Measurements from ENCODE around the gene TMEM178A. TPM values are rescaled to one million over a fixed set of nuclear protein-coding genes. Genes with fewer than 3 reads are reported as not detected.
"Not testable (repeated sequence)": the region's sequence is repeated elsewhere in the genome, so short reads cannot be mapped to it uniquely, and the experiment has no call there.

Gene TMEM178A
- total and polyA plus RNA-seq, 2 of the 4 experiments (the other 2 are of a cell fraction), result 0.18 to 1.8 TPM

GRCh38 chr2:39725401-39725800 is 59.7 kb downstream of the TMEM178A start:
- Histone ChIP-seq H3K36me3 (ENCODE audit: control insufficient read depth, insufficient read depth, low read length) (no peaks in the 10 kb centered on the region), H4K5ac (ENCODE audit: low read depth, low read length) (no peak overlapping the region), H3K79me1 (ENCODE audit: low read depth in 1 of 2, low read length in 2 of 2) (peaks cover 0 to 4% of the 10 kb centered on the region in 2 experiments; a peak in 1 of 4 replicates), H3K4me3 (ENCODE audit: insufficient read depth, low read depth, low read length) (no peak overlapping the region), H2AK9ac (replicated peaks; ENCODE audit: low read depth, low read length, poor library complexity) (no peak overlapping the region), H3K9me3 (ENCODE audit: control insufficient read depth, insufficient read depth, low read length) (no peaks in the 10 kb centered on the region), H2BK20ac (ENCODE audit: low read depth, low read length) (no peak overlapping the region), H3K27ac (ENCODE audit: insufficient read depth, low read length) (no peak overlapping the region), H3K4me1 (ENCODE audit: control insufficient read depth, insufficient read depth, low read length) (no peaks in the 10 kb centered on the region; the same call in 1 of the 2 replicates), H4K91ac (ENCODE audit: insufficient read depth, low read depth, low read length) (no peak overlapping the region), H2BK120ac (ENCODE audit: low read depth, low read length) (no peak overlapping the region), H2AK5ac (ENCODE audit: low read depth, low read length) (no peak overlapping the region), H3K56ac (ENCODE audit: extremely low read depth, insufficient read depth, low read length) (no peak overlapping the region), H3K23ac (ENCODE audit: low read depth, low read length) (no peak overlapping the region), H3K18ac (ENCODE audit: low read depth, low read length) (no peak overlapping the region), H3K27me3 (ENCODE audit: control insufficient read depth, insufficient read depth, low read length) (no peaks in the 10 kb centered on the region), H3K14ac (replicated peaks; ENCODE audit: low read depth, low read length) (no peak overlapping the region), H4K20me1 (ENCODE audit: insufficient read depth, low read length) (no peaks in the 10 kb centered on the region), H2AFZ (replicated peaks; ENCODE audit: low read length, poor library complexity) (no peak overlapping the region), H3K4me2 (ENCODE audit: low read depth, low read length) (no peak overlapping the region), H2BK15ac (ENCODE audit: low read depth, low read length) (no peak overlapping the region), H3K9me1 (ENCODE audit: insufficient read depth, low read length) (no peaks in the 10 kb centered on the region; the same call in 1 of the 2 replicates), H3K9ac (ENCODE audit: low read depth, low read length) (no peak overlapping the region), H2BK5ac (ENCODE audit: low read depth, low read length, poor library complexity, severe bottlenecking) (no peak overlapping the region), H3K4ac (ENCODE audit: low read depth, low read length) (no peak overlapping the region), H4K8ac (ENCODE audit: low read depth in 2 of 2, low read length in 2 of 2) (no peak overlapping the region)
- WGBS, 2 experiments (ENCODE audit: extremely low coverage in 2 of 2, insufficient read length in 1 of 2), result no CpG with 5 or more reads among the region's 5 CpGs
- POLR2A ChIA-PET (ENCODE audit: unreplicated experiment), result no interaction called here
- ATAC-seq (ENCODE audit: low read depth) (no peak), DNase-seq (no peak)
- CTCF ChIA-PET, result no interaction called here
- dilution Hi-C loops (cut with HindIII; ENCODE audit: low sequenced_read_pairs, unreplicated experiment), result no loop called here
- TF ChIP-seq RAD21 (IDR thresholded peaks at IDR 0.05; ENCODE audit: low read length), result no peak
- intact Hi-C loops (cut with micrococcal nuclease), result no loop called here
- BruUV-seq (replicated peaks), result no TSS peak
- in situ Hi-C loops (cut with MboI; ENCODE audit: low sequenced_read_pairs), result no loop called here

- H3K27ac ChIP-seq (ENCODE audit: insufficient read depth, low read length); H4K20me1 ChIP-seq (ENCODE audit: insufficient read depth, low read length); H3K56ac ChIP-seq (ENCODE audit: extremely low read depth, insufficient read depth, low read length); H4K5ac ChIP-seq (ENCODE audit: low read depth, low read length); H3K23ac ChIP-seq (ENCODE audit: low read depth, low read length); H2AK5ac ChIP-seq (ENCODE audit: low read depth, low read length); H3K9ac ChIP-seq (ENCODE audit: low read depth, low read length); H2AFZ ChIP-seq (replicated peaks; ENCODE audit: low read length, poor library complexity); ATAC-seq (ENCODE audit: low read depth); H2BK20ac ChIP-seq (ENCODE audit: low read depth, low read length); H2BK120ac ChIP-seq (ENCODE audit: low read depth, low read length); H2BK15ac ChIP-seq (ENCODE audit: low read depth, low read length); BruUV-seq (replicated peaks); H4K8ac ChIP-seq (ENCODE audit: low read depth in 2 of 2, low read length in 2 of 2); H2AK9ac ChIP-seq (replicated peaks; ENCODE audit: low read depth, low read length, poor library complexity); in situ Hi-C loops (cut with MboI; ENCODE audit: low sequenced_read_pairs); H3K9me3 ChIP-seq (ENCODE audit: control insufficient read depth, insufficient read depth, low read length); H3K18ac ChIP-seq (ENCODE audit: low read depth, low read length); H2BK5ac ChIP-seq (ENCODE audit: low read depth, low read length, poor library complexity, severe bottlenecking); H3K4ac ChIP-seq (ENCODE audit: low read depth, low read length); H3K4me3 ChIP-seq (ENCODE audit: insufficient read depth, low read depth, low read length); DNase-seq; H4K91ac ChIP-seq (ENCODE audit: insufficient read depth, low read depth, low read length); CTCF ChIA-PET; H3K27me3 ChIP-seq (ENCODE audit: control insufficient read depth, insufficient read depth, low read length); POLR2A ChIA-PET (ENCODE audit: unreplicated experiment); intact Hi-C loops (cut with micrococcal nuclease); H3K9me1 ChIP-seq (ENCODE audit: insufficient read depth, low read length); H3K36me3 ChIP-seq (ENCODE audit: control insufficient read depth, insufficient read depth, low read length); dilution Hi-C loops (cut with HindIII; ENCODE audit: low sequenced_read_pairs, unreplicated experiment); H3K4me2 ChIP-seq (ENCODE audit: low read depth, low read length); H3K4me1 ChIP-seq (ENCODE audit: control insufficient read depth, insufficient read depth, low read length); H3K14ac ChIP-seq (replicated peaks; ENCODE audit: low read depth, low read length): not testable (repeated sequence)
- no CpG with 5 or more reads among the region's 4 CpGs for WGBS, 2 experiments (ENCODE audit: extremely low coverage in 2 of 2, insufficient read length in 1 of 2)
- H3K79me1 ChIP-seq (ENCODE audit: low read depth in 1 of 2, low read length in 2 of 2), result peaks cover 15 to 17% of the 10 kb centered on the region in 2 experiments; a peak in 3 of 4 replicates
Measured at GRCh38 chr2:39728085-39728484, 62.4 kb downstream of the TMEM178A start.

All from IMR-90 (cell line).